H1 (cell line): ENCODE results near the gene DIP2C. TPM values are rescaled to one million over a fixed set of nuclear protein-coding genes. Genes with fewer than 3 reads are reported as not detected.

ENCODE experiments used
- CTCF ChIA-PET: fragments of 300-600 bp; sonication (Branson Sonifier 250); formaldehyde crosslinking; loops from one replicate; lab custom pipeline; 2021; ENCODE audit not compliant: partially characterized antibody; lab: Charles Lee
- POLR2A ChIA-PET: fragments of 300-600 bp; sonication (Branson Sonifier 250); formaldehyde crosslinking; loops from one replicate; lab custom pipeline; 2021; ENCODE audit warnings: inconsistent platforms; ENCODE audit not compliant: partially characterized antibody; lab: Charles Lee
- DNase-seq, 2 experiments: peaks; one replicate each; pipeline versions ENCODE4 v3.0.0 to v3.0.0-alpha.2; 2010 to 2022; ENCODE audit warnings: low spot score in 2 of 2, low read depth in 1 of 2, mixed read lengths in 1 of 2
- FAIRE-seq: peaks from 2 replicates; lab custom pipeline; 2011; peaks lifted over from hg19 to GRCh38; lab: Jason Lieb, UNC
- H2AFZ ChIP-seq: 2 replicates; pipeline ENCODE4 v1.8.1; 2012; ENCODE audit warnings: low read length, inconsistent platforms
- H2AK5ac ChIP-seq: 2 replicates; pipeline ENCODE4 v1.6.1; 2013; ENCODE audit warnings: low read depth, low read length
- H2BK120ac ChIP-seq: replicated peaks from 2 replicates; pipeline ENCODE3; 2013; ENCODE audit warnings: low read depth, low read length, inconsistent platforms
- H2BK12ac ChIP-seq: 2 replicates; pipeline ENCODE4 v1.6.1; 2013; ENCODE audit warnings: low read depth, low read length
- H2BK15ac ChIP-seq: 2 replicates; pipeline ENCODE4 v1.6.1; 2013; ENCODE audit warnings: low read length
- H2BK20ac ChIP-seq: 2 replicates; pipeline ENCODE4 v1.6.1; 2013; ENCODE audit warnings: low read length
- H2BK5ac ChIP-seq: 2 replicates; pipeline ENCODE4 v1.6.1; 2013; ENCODE audit warnings: low read depth, low read length
- H3K14ac ChIP-seq: 2 replicates; pipeline ENCODE4 v1.6.1; 2013; ENCODE audit warnings: inconsistent platforms; ENCODE audit not compliant: insufficient read length
- H3K18ac ChIP-seq: 2 replicates; pipeline ENCODE4 v1.6.1; 2013; ENCODE audit warnings: low read length; ENCODE audit errors: extremely low read depth
- H3K23ac ChIP-seq: 2 replicates; pipeline ENCODE4 v1.6.1; 2013; ENCODE audit warnings: inconsistent platforms; ENCODE audit not compliant: insufficient read length
- H3K23me2 ChIP-seq: 2 replicates; pipeline ENCODE4 v1.6.1; 2013; ENCODE audit warnings: low read depth, low read length
- H3K27ac ChIP-seq: 2 replicates; pipeline ENCODE4 v1.6.1; 2011; ENCODE audit warnings: low read depth, low read length, inconsistent platforms
- H3K27me3 ChIP-seq, 4 experiments: replicated peaks in 1 of 4; 1 replicate in 1 of 4; 2 replicates in 3 of 4; pipeline versions ENCODE4 v1.6.1 to v1.8.1; 2011 to 2013; ENCODE audit warnings: low read length in 3 of 4, mild to moderate bottlenecking in 3 of 4, inconsistent platforms in 2 of 4, mixed read lengths in 2 of 4, moderate library complexity in 1 of 4; ENCODE audit not compliant: control insufficient read depth in 3 of 4, insufficient read depth in 3 of 4; ENCODE audit errors: extremely low read depth in 1 of 4
- H3K36me3 ChIP-seq, 4 experiments: 2 replicates each; pipeline versions ENCODE4 v1.6.1 to v1.8.1; 2011 to 2013; ENCODE audit warnings: mild to moderate bottlenecking in 4 of 4, low read length in 3 of 4, moderate library complexity in 2 of 4, control low read depth in 1 of 4, inconsistent platforms in 1 of 4; ENCODE audit not compliant: insufficient read depth in 4 of 4, control insufficient read depth in 2 of 4
- H3K4ac ChIP-seq: replicated peaks from 2 replicates; pipeline ENCODE3; 2013; ENCODE audit warnings: low read length, low read depth, mixed read lengths, inconsistent platforms; ENCODE audit not compliant: insufficient read length
- H3K4me1 ChIP-seq, 4 experiments: replicated peaks in 1 of 4; 1 replicate in 1 of 4; 2 replicates in 3 of 4; pipeline versions ENCODE4 v1.6.1 to v1.8.1; 2011 to 2013; ENCODE audit warnings: low read length in 3 of 4, inconsistent platforms in 2 of 4, mixed read lengths in 1 of 4; ENCODE audit not compliant: insufficient read depth in 4 of 4, control insufficient read depth in 3 of 4
- H3K4me2 ChIP-seq, 2 experiments: 2 replicates each; pipeline versions ENCODE4 v1.6.1 to v1.8.1; 2011 to 2013; ENCODE audit warnings: low read depth in 2 of 2, low read length in 2 of 2, control low read depth in 1 of 2, inconsistent platforms in 1 of 2, mild to moderate bottlenecking in 1 of 2; ENCODE audit not compliant: insufficient read depth in 1 of 2
- H3K4me3 ChIP-seq, 4 experiments: fragments of 200-600, 300-600 bp in 1 of 4; sonication (generic), shearing (Covaris generic), sonication (Bioruptor Twin) in 1 of 4; 2 replicates each; pipeline versions ENCODE4 v1.5.1 to v1.8.1; 2011 to 2016; ENCODE audit warnings: low read length in 4 of 4, low read depth in 3 of 4, control low read depth in 2 of 4, inconsistent platforms in 2 of 4, mild to moderate bottlenecking in 2 of 4, mixed read lengths in 1 of 4, moderate library complexity in 1 of 4; ENCODE audit not compliant: insufficient read depth in 2 of 4; ENCODE audit errors: extremely low read depth in 1 of 4
- H3K56ac ChIP-seq: replicated peaks from 2 replicates; pipeline ENCODE3; 2013; ENCODE audit warnings: low read depth, mild to moderate bottlenecking, mixed read lengths, low read length, inconsistent platforms; ENCODE audit not compliant: insufficient read length
- H3K79me1 ChIP-seq: 2 replicates; pipeline ENCODE4 v1.6.1; 2013; ENCODE audit warnings: low read depth, low read length, control low read depth
- H3K79me2 ChIP-seq, 2 experiments: 2 replicates each; pipeline versions ENCODE4 v1.6.1 to v1.8.1; 2012 to 2013; ENCODE audit warnings: low read length in 2 of 2, mild to moderate bottlenecking in 2 of 2, inconsistent platforms in 1 of 2; ENCODE audit not compliant: insufficient read depth in 2 of 2, control insufficient read depth in 1 of 2
- H3K9ac ChIP-seq, 4 experiments: replicated peaks in 1 of 4; 1 replicate in 1 of 4; 2 replicates in 3 of 4; pipeline versions ENCODE4 v1.6.1 to v1.8.1; 2011 to 2013; ENCODE audit warnings: low read depth in 3 of 4, low read length in 3 of 4, control low read depth in 2 of 4, mild to moderate bottlenecking in 2 of 4, moderate library complexity in 2 of 4, inconsistent platforms in 1 of 4; ENCODE audit errors: extremely low read depth in 1 of 4
- H3K9me3 ChIP-seq, 2 experiments: 2 replicates each; pipeline versions ENCODE4 v1.6.1 to v1.8.1; 2012 to 2013; ENCODE audit warnings: mild to moderate bottlenecking in 2 of 2, moderate library complexity in 2 of 2, control low read depth in 1 of 2, inconsistent platforms in 1 of 2, low read depth in 1 of 2, low read length in 1 of 2, mixed read lengths in 1 of 2; ENCODE audit not compliant: insufficient read depth in 2 of 2
- H4K20me1 ChIP-seq, 2 experiments: replicated peaks in 1 of 2; 2 replicates each; pipeline versions ENCODE3 to v1.8.1; 2011 to 2013; ENCODE audit warnings: inconsistent platforms in 2 of 2, low read length in 2 of 2, mild to moderate bottlenecking in 1 of 2; ENCODE audit not compliant: insufficient read depth in 2 of 2, control insufficient read depth in 1 of 2
- H4K5ac ChIP-seq: 2 replicates; pipeline ENCODE4 v1.6.1; 2013; ENCODE audit warnings: low read length, low read depth, mixed read lengths, inconsistent platforms; ENCODE audit not compliant: insufficient read length
- H4K8ac ChIP-seq: 2 replicates; pipeline ENCODE4 v1.8.0; 2013; ENCODE audit warnings: mild to moderate bottlenecking, moderate library complexity, low read length, inconsistent platforms; ENCODE audit not compliant: insufficient read depth; ENCODE audit errors: extremely low read depth
- H4K91ac ChIP-seq: replicated peaks from 2 replicates; pipeline ENCODE3; 2013; ENCODE audit warnings: low read length, mixed read lengths, inconsistent platforms; ENCODE audit not compliant: insufficient read length
- ASH2L ChIP-seq: fragments of 200-600, 300-600 bp; sonication (generic); IDR thresholded peaks from one replicate; pipeline ENCODE4 v1.7.1; 2017; ENCODE audit warnings: low read length
- BRCA1 ChIP-seq: IDR thresholded peaks from 2 replicates; pipeline ENCODE4 v1.6.1; 2012; ENCODE audit warnings: low read depth, low read length, improper control_type of control experiment
- CREB1 ChIP-seq: IDR thresholded peaks from 2 replicates; pipeline ENCODE4 v1.6.1; 2012; ENCODE audit warnings: inconsistent platforms
- POLR2A ChIP-seq, 2 experiments: IDR thresholded peaks; 1 replicate in 1 of 2; 2 replicates in 1 of 2; pipeline ENCODE4 v1.6.1; 2011; ENCODE audit warnings: low read depth in 2 of 2, low read length in 2 of 2, mild to moderate bottlenecking in 2 of 2; ENCODE audit errors: control extremely low read depth in 1 of 2
- RFX5 ChIP-seq: IDR thresholded peaks from 2 replicates; pipeline ENCODE4 v1.6.1; 2011; ENCODE audit warnings: low read depth, low read length, improper control_type of control experiment, borderline replicate concordance
- SIX5 ChIP-seq: IDR thresholded peaks from 2 replicates; pipeline ENCODE4 v1.6.1; 2011; ENCODE audit warnings: mild to moderate bottlenecking, low read depth, low read length
- TAF1 ChIP-seq: IDR thresholded peaks from 2 replicates; pipeline ENCODE4 v1.6.1; 2011; ENCODE audit warnings: mild to moderate bottlenecking, low read depth, low read length
- TBP ChIP-seq: IDR thresholded peaks from 2 replicates; pipeline ENCODE4 v1.6.1; 2011; ENCODE audit warnings: low read depth, low read length, improper control_type of control experiment
- TCF12 ChIP-seq: IDR thresholded peaks from 2 replicates; pipeline ENCODE4 v1.6.1; 2011; ENCODE audit warnings: low read depth, mild to moderate bottlenecking, low read length
- YY1 ChIP-seq: IDR thresholded peaks from 2 replicates; pipeline ENCODE4 v1.6.1; 2011; ENCODE audit warnings: low read depth, mild to moderate bottlenecking, low read length
- whole genome bisulfite sequencing, 2 experiments: shearing (Covaris generic) in 1 of 2; methylation state at CpG; one replicate each; pipeline versions ENCODE4 v1.1.6 to v1.1.7; 2013 to 2015; ENCODE audit warnings: low lambda C conversion rate in 2 of 2, mixed read lengths in 2 of 2, inconsistent platforms in 1 of 2, low coverage in 1 of 2, missing lambda C conversion rate in 1 of 2; ENCODE audit not compliant: insufficient replicate concordance in 2 of 2, insufficient coverage in 1 of 2, insufficient read length in 1 of 2; ENCODE audit errors: extremely low coverage in 1 of 2, missing lambda C conversion rate in 1 of 2; 5-methylcytosine and 5-hydroxymethylcytosine counted together
- polyA plus RNA-seq, 7 experiments: library from polyadenylated mRNA; depleted of rRNA in 3 of 7; stranded (reverse) in 5 of 7; unstranded in 2 of 7; fragments of >200 nt in 5 of 7; fragments of 200-250 nt in 2 of 7; gene quantifications; 1 replicate in 5 of 7; 2 replicates in 1 of 7; 4 replicates in 1 of 7; pipeline versions ENCODE4 v1.2.1 to v1.2.3, GENCODE V29; 2011 to 2013; ENCODE audit warnings: missing spikeins in 2 of 7, mixed read lengths in 2 of 7
- total RNA-seq: library from RNA; stranded (reverse); fragmentation: NEBNext Ultra II Directional; extraction: Animal tissue kit (Norgen Biotek cat#: 25700); gene quantifications from 2 replicates; pipeline ENCODE4 v1.2.1, GENCODE V29; 2021
- TF ChIP-seq, protein P1 (sequence below), 3 experiments: IDR thresholded peaks; 1 replicate in 2 of 3; 2 replicates in 1 of 3; pipeline versions ENCODE4 v1.5.1 to v1.6.1; 2011; ENCODE audit warnings: low read length in 3 of 3, mild to moderate bottlenecking in 3 of 3, inconsistent platforms in 2 of 3, low read depth in 1 of 3, moderate library complexity in 1 of 3; ENCODE audit not compliant: insufficient read depth in 1 of 3; ENCODE audit errors: control extremely low read depth in 1 of 3

Gene DIP2C
- total and polyA plus RNA-seq, 2 of the 8 experiments (the other 6 are each of a cell fraction or from before 2014, with no cell fraction given): 3.8 to 9.3 TPM

DNA sequence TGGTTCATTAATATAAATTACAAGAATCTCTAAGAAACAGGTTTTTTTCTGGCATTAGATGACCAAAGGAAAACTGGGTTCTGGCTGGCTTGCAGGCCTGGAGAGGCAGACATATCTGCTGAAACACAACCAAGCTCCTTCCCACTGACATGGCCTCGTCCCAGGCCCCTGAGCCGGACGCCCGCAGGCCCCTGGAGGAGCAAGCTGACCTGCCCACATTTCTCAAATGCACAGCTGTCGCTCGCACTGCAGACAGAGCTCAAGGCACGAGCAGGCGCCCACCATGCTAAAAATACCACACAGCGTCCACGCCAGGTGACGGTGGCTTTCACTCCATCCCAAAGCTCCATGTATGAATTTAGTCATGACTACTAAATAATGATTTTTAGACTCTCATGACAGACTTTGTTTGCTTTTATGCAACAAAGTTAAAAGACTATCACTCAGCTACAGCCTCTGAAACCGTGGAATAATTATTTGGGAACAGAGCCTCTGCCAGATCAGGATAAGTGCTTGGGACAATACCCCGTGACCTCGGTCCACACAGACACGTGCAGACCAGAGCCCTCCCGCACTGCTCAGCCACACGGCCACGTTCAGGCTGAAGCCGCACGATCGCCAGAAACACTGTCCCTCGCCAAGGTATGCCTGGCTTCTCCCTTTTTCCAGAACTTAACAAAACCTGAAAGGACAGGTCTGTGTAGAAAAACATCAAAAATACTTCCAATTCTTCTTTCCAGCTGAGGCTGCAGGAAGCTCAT, 71.1 kb downstream of the DIP2C start:
- Histone ChIP-seq H4K20me1 (peaks cover 5 to 16% of the 10 kb centered on the region in 2 experiments), H3K9me3 (no peaks in the 10 kb centered on the region), H2BK12ac (no peak overlapping the region), H2BK120ac (no peak overlapping the region), H3K36me3 (no peaks in the 10 kb centered on the region), H2BK20ac (no peak overlapping the region), H3K9ac (no peak overlapping the region), H3K79me1 (peaks cover 12% of the 10 kb centered on the region), H3K14ac (no peak overlapping the region), H2AFZ (no peak overlapping the region), H3K4me2 (no peak overlapping the region), H4K8ac (no peak overlapping the region), H3K4me3 (no peak overlapping the region), H3K23me2 (no peaks in the 10 kb centered on the region), H4K5ac (no peak overlapping the region), H3K27me3 (no peaks in the 10 kb centered on the region), H3K27ac (no peak overlapping the region), H3K18ac (no peak overlapping the region), H3K4ac (no peak overlapping the region), H3K56ac (no peak overlapping the region), H2BK5ac (no peak overlapping the region), H3K23ac (no peak overlapping the region), H2BK15ac (no peak overlapping the region), H4K91ac (no peak overlapping the region), H2AK5ac (no peak overlapping the region), H3K4me1 (peaks cover 0 to 11% (median 4%) of the 10 kb centered on the region in 4 experiments; a peak in 3 of 7 replicates), H3K79me2 (peaks cover 0 to 12% of the 10 kb centered on the region in 2 experiments; a peak in 1 of 4 replicates)
- no peak for DNase-seq
- no peak for FAIRE-seq
- 96% methylated on average over 22 of the region's 22 CpGs; no CpG with 5 or more reads in 1 of the 2 experiments for WGBS, 2 experiments
- ChIA-PET POLR2A (no interaction called here), CTCF (interaction anchor here (0.6 to 1.5 kb wide), 2 partner anchors 43 to 91 kb away, joined by 3 read pairs; no protein-coding TSS in a partner anchor)
- TF ChIP-seq TAF1 (no peak), BRCA1 (no peak), SIX5 (no peak), TCF12 (no peak), POLR2A (IDR thresholded peaks at IDR 0.05; ENCODE audit: control extremely low read depth in 1 of 2, low read depth in 2 of 2, low read length in 2 of 2) (no peak), RFX5 (no peak), YY1 (no peak), ASH2L (no peak), CREB1 (no peak), TBP (no peak)
- TF ChIP-seq, protein P1, sequence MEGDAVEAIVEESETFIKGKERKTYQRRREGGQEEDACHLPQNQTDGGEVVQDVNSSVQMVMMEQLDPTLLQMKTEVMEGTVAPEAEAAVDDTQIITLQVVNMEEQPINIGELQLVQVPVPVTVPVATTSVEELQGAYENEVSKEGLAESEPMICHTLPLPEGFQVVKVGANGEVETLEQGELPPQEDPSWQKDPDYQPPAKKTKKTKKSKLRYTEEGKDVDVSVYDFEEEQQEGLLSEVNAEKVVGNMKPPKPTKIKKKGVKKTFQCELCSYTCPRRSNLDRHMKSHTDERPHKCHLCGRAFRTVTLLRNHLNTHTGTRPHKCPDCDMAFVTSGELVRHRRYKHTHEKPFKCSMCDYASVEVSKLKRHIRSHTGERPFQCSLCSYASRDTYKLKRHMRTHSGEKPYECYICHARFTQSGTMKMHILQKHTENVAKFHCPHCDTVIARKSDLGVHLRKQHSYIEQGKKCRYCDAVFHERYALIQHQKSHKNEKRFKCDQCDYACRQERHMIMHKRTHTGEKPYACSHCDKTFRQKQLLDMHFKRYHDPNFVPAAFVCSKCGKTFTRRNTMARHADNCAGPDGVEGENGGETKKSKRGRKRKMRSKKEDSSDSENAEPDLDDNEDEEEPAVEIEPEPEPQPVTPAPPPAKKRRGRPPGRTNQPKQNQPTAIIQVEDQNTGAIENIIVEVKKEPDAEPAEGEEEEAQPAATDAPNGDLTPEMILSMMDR (IDR thresholded peaks at IDR 0.05; ENCODE audit: control extremely low read depth in 1 of 3, insufficient read depth in 1 of 3, low read depth in 1 of 3, low read length in 3 of 3): no peak
